G401 (cell line): ENCODE data around the gene PTPN14. TPM values are rescaled to one million over a fixed set of nuclear protein-coding genes. Genes with fewer than 3 reads are reported as not detected.
"Not testable (repeated sequence)": the region's sequence is repeated elsewhere in the genome, so short reads cannot be mapped to it uniquely, and the experiment has no call there.

ENCODE experiments used
- DNase-seq: peaks from one replicate; pipeline ENCODE4 v3.0.0-alpha.2; 2015; ENCODE audit warnings: low spot score
- in situ Hi-C: cut with HindIII; loops from 2 replicates; pipeline ENCODE4 v1.10.0; 2016; ENCODE audit warnings: low sequenced_read_pairs, mixed read lengths
- total RNA-seq: library from RNA; depleted of rRNA; stranded (reverse); fragments of >200 nt; shearing (Covaris generic); gene quantifications from 2 replicates; pipeline ENCODE4 v1.2.3, GENCODE V29; 2014

PTPN14 gene
- total RNA-seq, 1 experiment from 2014 or later, result 9.7 TPM

DNA sequence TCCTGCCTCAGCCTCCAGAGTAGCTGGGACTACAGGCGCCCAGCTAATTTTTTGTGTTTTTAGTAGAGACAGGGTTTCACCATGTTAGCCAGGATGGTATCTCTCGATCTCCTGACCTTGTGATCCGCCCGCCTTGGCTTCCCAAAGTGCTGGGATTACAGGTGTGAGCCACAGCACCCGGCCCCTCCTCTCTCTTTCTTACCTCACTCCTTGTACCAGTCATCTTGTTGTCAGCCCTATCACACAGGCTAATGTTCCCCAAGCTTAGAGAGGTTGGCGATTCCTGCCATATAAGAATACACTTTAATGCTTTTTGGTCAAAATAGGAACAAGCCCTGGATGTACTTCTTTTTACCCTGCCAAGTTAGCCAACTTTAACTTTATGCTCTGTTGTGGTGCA is 57.2 kb downstream of the PTPN14 start:
- in situ Hi-C loops, result not testable (repeated sequence)

DNA sequence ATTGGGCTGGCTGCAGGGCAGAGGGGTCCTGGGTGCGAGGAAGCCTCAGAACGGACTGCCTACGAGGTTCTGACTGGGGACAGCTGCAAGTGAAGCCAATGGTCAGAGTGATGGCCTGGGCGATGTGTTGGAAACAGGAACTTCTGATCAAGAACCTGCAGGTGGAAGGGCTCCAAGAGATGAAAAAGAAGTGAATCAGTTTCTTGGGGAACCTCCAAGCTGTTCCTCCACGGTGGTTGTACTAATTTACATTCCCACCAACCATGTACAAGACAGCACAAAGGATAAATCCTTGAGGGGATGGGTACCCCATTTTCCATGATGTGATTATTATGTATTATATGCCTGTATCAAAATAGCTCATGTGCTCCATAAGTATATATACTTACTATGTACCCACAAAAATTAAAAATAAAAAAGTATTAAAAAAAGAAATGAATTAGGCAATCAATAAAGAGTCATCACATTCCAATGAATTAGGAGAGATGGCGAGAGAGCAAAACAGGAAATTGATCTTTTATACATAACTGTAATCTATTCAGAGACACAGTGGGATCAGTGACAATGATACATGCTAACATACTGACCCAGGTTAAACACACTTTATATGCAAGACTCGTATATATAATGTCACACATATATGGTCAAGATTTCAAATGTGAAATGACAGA is 58.1 kb downstream of the PTPN14 start:
- in situ Hi-C loops, result no loop called here
- no peak for DNase-seq

More for the DNA sequence above, 57.2 kb downstream of the PTPN14 start:
- not testable (repeated sequence) for DNase-seq

DNA sequence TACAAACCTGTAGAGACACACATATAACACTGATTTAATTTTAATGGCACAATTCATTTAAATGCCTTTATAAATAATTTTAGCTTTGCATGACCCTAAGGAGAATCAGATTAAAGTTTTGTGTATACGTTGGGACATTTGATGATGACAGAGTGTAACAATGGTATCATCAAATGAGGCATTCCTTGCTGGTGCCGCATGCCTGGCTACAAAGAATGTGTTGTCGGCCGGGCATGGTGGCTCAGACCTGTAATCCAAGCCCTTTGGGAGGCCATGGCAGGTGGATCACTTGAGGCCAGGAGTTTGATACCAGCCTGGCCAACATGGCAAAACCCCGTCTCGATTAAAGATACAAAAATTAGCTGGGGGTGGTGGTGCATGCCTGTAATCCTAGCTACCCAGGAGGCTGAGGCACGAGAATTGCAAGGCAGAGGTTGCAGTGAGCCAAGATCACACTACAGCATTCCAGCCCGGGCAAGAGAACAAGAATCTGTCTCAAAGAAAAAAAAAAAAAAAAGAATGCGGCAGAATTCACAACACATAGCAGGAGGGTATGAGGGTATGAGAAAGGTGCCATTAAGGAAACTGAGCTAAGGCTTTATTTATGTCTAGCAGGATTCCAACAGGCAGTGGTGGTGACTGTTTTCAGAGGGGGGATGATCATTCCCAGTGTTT is 58.9 kb downstream of the PTPN14 start:
- no peak for DNase-seq
- in situ Hi-C loops, result no loop called here

DNA sequence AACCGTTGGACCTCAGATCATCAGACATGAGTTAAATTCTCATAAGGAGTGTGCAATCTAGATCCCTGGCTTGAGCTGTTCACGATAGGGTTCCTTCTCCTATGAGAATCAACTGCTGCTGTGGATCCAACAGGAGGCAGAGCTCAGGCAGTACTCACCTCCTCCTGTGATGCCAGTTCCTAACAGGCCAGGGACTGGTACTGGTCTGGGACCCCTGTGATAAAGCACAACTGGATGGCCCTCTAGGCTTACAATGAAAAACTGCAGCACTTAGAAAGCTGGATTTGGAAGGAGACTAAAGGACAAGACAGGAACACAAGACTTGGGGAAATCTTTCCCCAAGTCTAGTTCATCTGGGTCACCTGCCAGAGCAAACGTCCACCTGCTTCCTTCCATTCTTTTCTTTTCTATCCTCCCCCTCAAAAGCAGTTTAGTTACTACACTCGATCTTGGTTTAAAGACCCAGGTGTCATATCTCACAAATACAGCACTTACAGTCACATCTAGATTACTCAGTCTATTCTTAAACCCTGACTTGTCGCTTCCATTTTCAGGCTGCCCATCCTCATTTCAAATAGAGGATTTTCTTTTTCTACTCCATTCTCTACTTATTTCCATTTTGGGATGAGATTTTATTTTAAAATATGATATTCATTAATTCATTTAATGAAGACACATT is 59.8 kb downstream of the PTPN14 start:
- in situ Hi-C loops, result no loop called here
- no peak for DNase-seq

- in situ Hi-C loops, result no loop called here
- DNase-seq, result no peak
These were observed 66.3 kb downstream of the PTPN14 start for GRCh38 chr1:214485151-214485550.

DNA sequence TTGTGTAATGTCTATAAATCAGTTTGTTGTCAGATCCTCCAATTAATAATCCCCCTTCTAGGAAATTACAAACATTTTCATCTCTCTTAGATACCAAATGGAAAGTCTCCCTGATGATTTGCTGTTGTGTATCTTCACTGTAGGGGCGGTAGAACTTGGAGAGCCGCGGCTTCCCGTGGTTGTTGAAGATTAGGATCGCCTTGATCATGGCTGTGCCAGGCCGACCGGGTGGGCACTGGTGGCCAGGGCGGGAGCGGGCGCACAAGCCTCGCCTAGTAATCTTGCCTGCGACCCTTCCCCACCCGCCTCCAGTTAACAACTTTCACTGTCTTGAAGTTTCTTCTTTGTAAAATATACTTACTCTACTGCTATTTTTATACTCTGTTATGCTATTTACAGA is 68.2 kb downstream of the PTPN14 start:
- DNase-seq, in situ Hi-C loops: not testable (repeated sequence)

DNA sequence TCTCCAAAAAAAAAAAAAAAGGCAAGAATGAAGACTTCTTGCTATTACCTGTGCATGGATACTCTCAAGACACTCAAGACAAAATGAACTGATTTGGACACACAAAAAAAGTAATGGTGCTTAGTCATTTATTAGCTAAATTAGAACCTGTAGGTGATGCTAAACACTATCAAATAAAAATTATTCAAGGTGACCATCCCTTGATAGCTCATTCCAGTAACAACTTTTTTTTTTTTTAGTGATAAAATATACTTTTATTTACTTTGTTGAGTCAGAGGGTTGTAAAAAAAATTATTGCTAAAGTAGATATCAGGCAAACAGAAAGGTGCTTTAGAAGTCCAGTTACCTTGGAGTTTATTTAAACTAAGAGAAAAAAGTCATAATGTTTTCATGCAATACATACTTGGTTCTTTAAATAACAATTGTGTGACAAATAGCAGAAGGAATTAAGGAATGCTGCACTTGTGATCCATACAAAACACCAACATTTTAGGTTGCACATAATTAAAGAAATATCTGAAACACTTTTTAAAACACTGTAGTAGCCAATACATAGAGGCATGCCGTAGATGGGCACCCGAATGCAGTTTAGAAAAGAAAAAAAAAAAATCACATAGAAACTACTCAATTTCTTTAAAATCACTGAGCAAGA is 69.3 kb downstream of the PTPN14 start:
- DNase-seq, in situ Hi-C loops: not testable (repeated sequence)

- no peak for DNase-seq
- in situ Hi-C loops, result no loop called here
These were observed 74.2 kb downstream of the PTPN14 start for GRCh38 chr1:214476986-214477870.

DNA sequence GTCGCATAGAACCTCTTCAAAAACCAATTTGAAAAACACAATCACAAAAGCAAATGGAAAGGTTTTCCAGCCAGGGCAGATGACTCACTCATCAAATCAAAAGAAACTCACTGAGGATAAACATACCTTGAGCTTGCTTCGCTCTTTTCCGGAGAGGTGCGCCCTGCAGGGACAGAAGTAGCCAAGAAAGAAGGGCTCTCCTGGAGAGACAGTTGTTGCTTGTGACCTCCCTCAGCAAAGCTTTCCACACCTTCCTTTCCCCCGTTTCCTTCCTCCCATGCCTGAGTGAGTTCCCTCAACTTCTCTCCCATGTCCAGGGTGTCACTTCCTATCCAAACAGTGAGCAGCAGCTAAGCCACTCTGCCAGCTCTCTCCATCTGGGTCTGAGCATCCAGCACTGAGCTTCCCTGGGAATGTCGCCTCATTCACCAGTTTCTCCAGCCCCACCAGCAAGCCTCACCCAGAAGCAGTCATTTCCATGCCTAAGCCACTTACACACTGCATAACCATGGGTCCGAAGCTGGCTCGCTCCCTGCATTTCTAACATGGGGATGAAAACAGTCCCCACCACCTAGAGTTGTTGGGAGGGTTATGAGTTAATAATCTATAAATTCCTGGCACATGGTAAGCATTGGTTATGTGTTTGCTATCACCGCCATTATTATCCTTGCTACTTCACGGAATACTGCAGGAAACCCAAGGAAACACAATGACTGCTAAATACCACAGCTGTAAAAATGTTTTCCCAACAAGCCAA is 75.0 kb downstream of the PTPN14 start:
- no peak for DNase-seq
- in situ Hi-C loops, result no loop called here

DNA sequence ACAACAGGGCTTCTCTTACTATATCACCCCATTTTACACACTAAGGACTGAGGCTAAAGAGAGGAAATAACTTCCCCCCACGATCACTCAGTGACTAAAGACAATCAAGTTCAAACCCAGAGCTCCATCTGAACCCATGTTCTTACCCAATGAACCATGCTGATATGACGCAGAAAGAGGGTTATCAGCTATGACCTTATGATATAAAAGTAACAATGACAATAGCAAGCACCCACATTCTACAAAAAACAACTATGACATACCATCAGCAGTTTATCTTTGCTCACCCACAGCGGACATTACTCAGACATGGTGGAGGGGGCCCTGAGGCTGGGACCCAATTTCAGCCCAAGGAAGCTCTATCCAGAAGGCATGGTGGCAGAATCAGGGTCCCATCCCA is 75.7 kb downstream of the PTPN14 start:
- no peak for DNase-seq

GRCh38 chr1:214475331-214475730 is 76.1 kb downstream of the PTPN14 start:
- in situ Hi-C loops, result no loop called here
- no peak for DNase-seq

More for the DNA sequence above, 75.7 kb downstream of the PTPN14 start:
- in situ Hi-C loops, result no loop called here

GRCh38 chr1:214474467-214474866 is 76.9 kb downstream of the PTPN14 start:
- no peak for DNase-seq
- in situ Hi-C loops, result no loop called here

DNA sequence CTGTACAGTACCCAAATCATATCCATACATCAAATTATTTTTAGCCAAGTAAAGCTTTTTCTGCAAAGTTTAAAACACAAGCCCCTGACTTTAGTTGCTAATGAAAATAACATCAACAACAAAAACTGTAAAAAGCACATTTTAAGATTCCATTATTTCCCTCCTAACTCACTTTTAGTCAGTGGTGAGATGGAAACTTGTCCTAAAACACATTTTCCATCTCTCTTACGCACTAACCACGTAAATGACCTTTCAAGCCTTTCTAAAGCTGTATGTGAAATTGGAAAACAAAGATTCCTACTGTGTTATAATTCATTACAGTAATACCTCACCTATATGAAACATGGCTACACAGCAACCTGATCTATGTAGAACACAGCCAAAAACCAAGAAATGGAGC is 77.5 kb downstream of the PTPN14 start:
- in situ Hi-C loops, result no loop called here
- no peak for DNase-seq

- in situ Hi-C loops, result no loop called here
- no peak for DNase-seq
These were observed 78.0 kb downstream of the PTPN14 start for GRCh38 chr1:214473387-214473786.

DNA sequence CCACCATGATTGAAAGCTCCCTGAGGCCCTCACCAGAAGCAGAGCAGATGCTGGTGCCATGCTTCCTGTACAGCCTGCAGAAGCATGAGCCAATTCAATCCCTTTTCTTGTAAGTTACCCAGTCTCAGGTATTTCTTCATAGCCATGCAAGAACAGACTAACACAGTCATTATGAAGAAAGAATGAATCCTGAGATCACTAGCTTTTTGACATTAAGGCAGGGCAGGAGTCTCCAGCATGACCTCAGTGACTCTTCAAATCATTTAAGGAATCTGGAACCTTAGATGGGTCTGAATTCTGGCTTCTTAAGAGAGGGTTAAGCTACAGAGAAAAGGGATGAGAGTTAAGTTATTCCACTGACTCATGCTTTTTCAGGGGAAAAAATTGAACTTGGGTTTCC is 79.0 kb downstream of the PTPN14 start:
- in situ Hi-C loops, result no loop called here

GRCh38 chr1:214471458-214471857 is 79.9 kb downstream of the PTPN14 start:
- in situ Hi-C loops, result no loop called here
- DNase-seq, result no peak

More for the DNA sequence above, 79.0 kb downstream of the PTPN14 start:
- DNase-seq, result no peak

DNA sequence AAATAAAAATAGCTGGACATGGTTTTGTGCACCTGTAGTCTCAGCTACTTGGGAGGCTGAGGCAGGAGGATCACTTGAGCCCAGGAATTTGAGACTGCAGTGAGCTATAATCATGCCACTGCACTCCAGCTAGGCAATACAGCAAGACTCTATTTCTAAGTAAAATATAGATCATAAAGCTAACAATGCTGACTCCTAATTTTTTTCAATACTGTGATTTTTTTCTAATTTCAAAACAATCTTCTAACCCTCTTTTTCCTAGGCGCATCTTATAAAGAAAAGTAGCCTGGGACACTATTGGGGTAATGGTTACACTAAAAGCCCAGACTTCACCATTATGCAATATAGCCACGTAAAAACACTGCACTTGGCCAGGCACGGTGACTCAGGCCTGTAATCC is 81.3 kb downstream of the PTPN14 start:
- DNase-seq, result no peak
- in situ Hi-C loops, result no loop called here

DNA sequence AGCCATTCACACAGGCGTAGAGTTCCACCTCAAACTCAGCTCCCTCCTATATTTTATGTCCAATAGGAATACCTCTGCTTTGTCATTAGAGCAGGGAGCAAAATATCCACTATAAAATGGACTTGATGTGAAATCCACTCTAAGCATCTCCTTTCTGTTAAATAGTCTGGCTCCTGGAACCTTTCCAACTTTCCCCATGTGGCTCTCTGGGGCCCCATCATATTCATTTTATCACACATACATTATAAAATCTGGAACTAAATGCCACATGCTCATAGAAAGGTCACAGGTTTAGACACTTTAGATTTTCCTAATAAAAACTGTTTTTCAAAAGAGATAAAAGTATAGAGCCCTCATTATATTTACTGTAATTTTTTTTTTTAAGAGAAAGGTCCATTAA is 82.1 kb downstream of the PTPN14 start:
- in situ Hi-C loops, result no loop called here

More for the DNA sequence above, 82.1 kb downstream of the PTPN14 start:
- no peak for DNase-seq
